IMR-90 (cell line): Measurements from ENCODE around the gene LUZP1. TPM values are rescaled to one million over a fixed set of nuclear protein-coding genes. Genes with fewer than 3 reads are reported as not detected.

Source experiments
- ATAC-seq: fragments of 200-7000 bp; cut with Tn5 transposase; 2 replicates; pipeline ENCODE4 v1.9.1; 2020; ENCODE audit warnings: low read depth, mild to moderate bottlenecking, moderate library complexity
- BruUV-seq: library from RNA; stranded (reverse); fragments of 400-500 nt; replicated peaks from 2 replicates; lab custom pipeline; 2021; lab: Mats Ljungman, UMichigan
- CTCF ChIA-PET: fragments of 300-600 bp; formaldehyde crosslinking; extraction: SDS; loops from one replicate; lab custom pipeline; 2021; ENCODE audit warnings: antibody characterized with exemption; lab: Yijun Ruan, JAX
- POLR2A ChIA-PET: fragments of 300-600 bp; sonication (Branson Sonifier 250); formaldehyde crosslinking; loops from one replicate; lab custom pipeline; 2022; ENCODE audit warnings: antibody characterized with exemption; ENCODE audit not compliant: unreplicated experiment; lab: Charles Lee
- DNase-seq: peaks from one replicate; pipeline ENCODE4 v3.0.0; 2013
- H2AFZ ChIP-seq: replicated peaks from 2 replicates; pipeline ENCODE3; 2013; ENCODE audit warnings: low read length, mild to moderate bottlenecking; ENCODE audit not compliant: poor library complexity
- H2AK5ac ChIP-seq: 2 replicates; pipeline ENCODE4 v1.6.1; 2013; ENCODE audit warnings: low read depth, low read length, inconsistent platforms
- H2AK9ac ChIP-seq: replicated peaks from 2 replicates; pipeline ENCODE3; 2013; ENCODE audit warnings: mild to moderate bottlenecking, low read depth, low read length, moderate library complexity; ENCODE audit not compliant: poor library complexity
- H2BK120ac ChIP-seq: 2 replicates; pipeline ENCODE4 v1.6.1; 2013; ENCODE audit warnings: low read depth, low read length, inconsistent platforms
- H2BK15ac ChIP-seq: 3 replicates; pipeline ENCODE4 v1.6.1; 2013; ENCODE audit warnings: low read depth, low read length, inconsistent platforms
- H2BK20ac ChIP-seq: 2 replicates; pipeline ENCODE4 v1.6.1; 2013; ENCODE audit warnings: low read depth, mild to moderate bottlenecking, inconsistent platforms, low read length, moderate library complexity
- H2BK5ac ChIP-seq: 2 replicates; pipeline ENCODE4 v1.6.1; 2013; ENCODE audit warnings: mild to moderate bottlenecking, low read depth, low read length, inconsistent platforms; ENCODE audit not compliant: poor library complexity, severe bottlenecking
- H3K14ac ChIP-seq: replicated peaks from 2 replicates; pipeline ENCODE4 v1.6.1; 2013; ENCODE audit warnings: low read depth, low read length, inconsistent platforms
- H3K18ac ChIP-seq: 2 replicates; pipeline ENCODE4 v1.6.1; 2013; ENCODE audit warnings: low read depth, low read length, control low read depth
- H3K23ac ChIP-seq: 2 replicates; pipeline ENCODE4 v1.6.1; 2013; ENCODE audit warnings: low read depth, low read length, inconsistent platforms
- H3K27ac ChIP-seq: 2 replicates; pipeline ENCODE4 v1.5.1; 2013; ENCODE audit warnings: mild to moderate bottlenecking, control low read depth, low read length; ENCODE audit not compliant: insufficient read depth
- H3K27me3 ChIP-seq: 2 replicates; pipeline ENCODE4 v1.6.1; 2013; ENCODE audit warnings: low read length; ENCODE audit not compliant: control insufficient read depth, insufficient read depth
- H3K36me3 ChIP-seq: 2 replicates; pipeline ENCODE4 v1.6.1; 2013; ENCODE audit warnings: low read length, mixed read lengths; ENCODE audit not compliant: control insufficient read depth, insufficient read depth
- H3K4ac ChIP-seq: 2 replicates; pipeline ENCODE4 v1.6.1; 2013; ENCODE audit warnings: low read depth, low read length, inconsistent platforms
- H3K4me1 ChIP-seq: 2 replicates; pipeline ENCODE4 v1.6.1; 2013; ENCODE audit warnings: low read length, mixed read lengths; ENCODE audit not compliant: control insufficient read depth, insufficient read depth
- H3K4me2 ChIP-seq: 2 replicates; pipeline ENCODE4 v1.6.1; 2013; ENCODE audit warnings: low read depth, mild to moderate bottlenecking, control low read depth, low read length, moderate library complexity
- H3K4me3 ChIP-seq: 2 replicates; pipeline ENCODE4 v1.5.1; 2013; ENCODE audit warnings: low read depth, mild to moderate bottlenecking, control low read depth, low read length, moderate library complexity; ENCODE audit not compliant: insufficient read depth
- H3K56ac ChIP-seq: 2 replicates; pipeline ENCODE4 v1.6.1; 2013; ENCODE audit warnings: low read length, inconsistent platforms; ENCODE audit not compliant: insufficient read depth; ENCODE audit errors: extremely low read depth
- H3K79me1 ChIP-seq, 2 experiments: 2 replicates each; pipeline ENCODE4 v1.6.1; 2013; ENCODE audit warnings: low read length in 2 of 2, inconsistent platforms in 1 of 2, low read depth in 1 of 2
- H3K9ac ChIP-seq: 2 replicates; pipeline ENCODE4 v1.6.1; 2013; ENCODE audit warnings: low read depth, low read length, control low read depth
- H3K9me1 ChIP-seq: 2 replicates; pipeline ENCODE4 v1.6.1; 2013; ENCODE audit warnings: low read length, inconsistent platforms; ENCODE audit not compliant: insufficient read depth
- H3K9me3 ChIP-seq: 2 replicates; pipeline ENCODE4 v1.6.1; 2013; ENCODE audit warnings: low read length; ENCODE audit not compliant: control insufficient read depth, insufficient read depth
- H4K20me1 ChIP-seq: 2 replicates; pipeline ENCODE4 v1.6.1; 2013; ENCODE audit warnings: low read length, inconsistent platforms; ENCODE audit not compliant: insufficient read depth
- H4K5ac ChIP-seq: 2 replicates; pipeline ENCODE4 v1.6.1; 2013; ENCODE audit warnings: mild to moderate bottlenecking, low read depth, low read length, control low read depth
- H4K8ac ChIP-seq, 2 experiments: 2 replicates each; pipeline ENCODE4 v1.6.1; 2013; ENCODE audit warnings: low read depth in 2 of 2, low read length in 2 of 2, control low read depth in 1 of 2, inconsistent platforms in 1 of 2
- H4K91ac ChIP-seq: 2 replicates; pipeline ENCODE4 v1.6.1; 2013; ENCODE audit warnings: low read depth, low read length, inconsistent platforms; ENCODE audit not compliant: insufficient read depth
- BHLHE40 ChIP-seq: fragments of 150-350 bp; IDR thresholded peaks from 2 replicates; pipeline ENCODE4 v1.6.1; 2016; ENCODE audit warnings: mild to moderate bottlenecking, low read depth, low read length
- CEBPB ChIP-seq: IDR thresholded peaks from 2 replicates; pipeline ENCODE4 v1.6.1; 2012; ENCODE audit warnings: low read depth, low read length, improper control_type of control experiment
- CHD1 ChIP-seq: IDR thresholded peaks from 2 replicates; pipeline ENCODE4 v1.6.1; 2012; ENCODE audit warnings: low read depth, low read length, improper control_type of control experiment
- FOS ChIP-seq: fragments of 150-350 bp; IDR thresholded peaks from 2 replicates; pipeline ENCODE4 v1.6.1; 2016; ENCODE audit warnings: low read depth, low read length
- MAFK ChIP-seq: IDR thresholded peaks from 2 replicates; pipeline ENCODE4 v1.6.1; 2012; ENCODE audit warnings: low read depth, low read length, improper control_type of control experiment
- MAZ ChIP-seq: IDR thresholded peaks from 2 replicates; pipeline ENCODE4 v1.6.1; 2012; ENCODE audit warnings: low read depth, mild to moderate bottlenecking, low read length, improper control_type of control experiment, moderate library complexity, borderline replicate concordance
- MXI1 ChIP-seq: IDR thresholded peaks from 2 replicates; pipeline ENCODE4 v1.6.1; 2012; ENCODE audit warnings: low read depth, mild to moderate bottlenecking, low read length, moderate library complexity, borderline replicate concordance
- NFE2L2 ChIP-seq: fragments of 150-350 bp; IDR thresholded peaks from 2 replicates; pipeline ENCODE4 v1.6.1; 2016; ENCODE audit warnings: low read depth, mild to moderate bottlenecking, low read length
- POLR2A ChIP-seq: IDR thresholded peaks from 2 replicates; pipeline ENCODE4 v1.6.1; 2012; ENCODE audit warnings: mild to moderate bottlenecking, low read depth, low read length
- RAD21 ChIP-seq: IDR thresholded peaks from 2 replicates; pipeline ENCODE4 v1.6.1; 2012; ENCODE audit warnings: low read length, improper control_type of control experiment
- RCOR1 ChIP-seq: IDR thresholded peaks from 2 replicates; pipeline ENCODE4 v1.6.1; 2012; ENCODE audit warnings: mild to moderate bottlenecking, low read length, improper control_type of control experiment; ENCODE audit not compliant: insufficient replicate concordance
- RFX5 ChIP-seq: IDR thresholded peaks from 2 replicates; pipeline ENCODE4 v1.8.0; 2012; ENCODE audit warnings: low read depth, mild to moderate bottlenecking, low read length, moderate library complexity
- SMC3 ChIP-seq: fragments of 150-350 bp; IDR thresholded peaks from 2 replicates; pipeline ENCODE4 v1.6.1; 2016; ENCODE audit warnings: low read depth, mild to moderate bottlenecking, antibody characterized with exemption, low read length, moderate library complexity
- USF2 ChIP-seq: fragments of 150-350 bp; IDR thresholded peaks from 2 replicates; pipeline ENCODE4 v1.6.1; 2017; ENCODE audit warnings: mild to moderate bottlenecking, antibody characterized with exemption, low read length, low read depth
- WGBS, 2 experiments: methylation state at CpG; one replicate each; pipeline versions ENCODE4 v1.1.5 to v1.1.7; 2013; ENCODE audit warnings: missing lambda C conversion rate in 2 of 2; ENCODE audit not compliant: insufficient read length in 1 of 2; ENCODE audit errors: extremely low coverage in 2 of 2; 5-methylcytosine and 5-hydroxymethylcytosine counted together
- dilution Hi-C: fragments of 300-500 bp; cut with HindIII; formaldehyde crosslinking; loops from one replicate; pipeline ENCODE4 v1.14.3; 2018; ENCODE audit warnings: low sequenced_read_pairs; ENCODE audit not compliant: unreplicated experiment
- in situ Hi-C: fragments of 300-500 bp; cut with MboI; formaldehyde crosslinking; loops from 3 replicates; pipeline ENCODE4 v1.14.3; 2019; ENCODE audit warnings: low sequenced_read_pairs, inconsistent platforms, mixed read lengths
- intact Hi-C: fragments of 100-400 bp; cut with micrococcal nuclease; formaldehyde crosslinking; loops from 2 replicates; pipeline ENCODE4 v1.10.0; 2022
- polyA plus RNA-seq, 3 experiments: library from polyadenylated mRNA; depleted of rRNA; stranded (reverse); fragments of >200 nt; gene quantifications; 2 replicates each; pipeline ENCODE4 v1.2.3, GENCODE V29; 2012; ENCODE audit warnings: low replicate concordance in 1 of 3
- total RNA-seq: library from RNA; depleted of rRNA; stranded (reverse); fragments of >200 nt; gene quantifications from 2 replicates; pipeline ENCODE4 v1.2.3, GENCODE V29; 2012
- TF ChIP-seq, protein P1 (sequence below): fragments of 150-350 bp; IDR thresholded peaks from 2 replicates; pipeline ENCODE4 v1.6.1; 2016; ENCODE audit warnings: low read depth, mild to moderate bottlenecking, low read length, moderate library complexity, borderline replicate concordance
- TF ChIP-seq, protein P2 (sequence below): conservative IDR thresholded peaks from 2 replicates; pipeline ENCODE4 v1.5.1; 2012; ENCODE audit warnings: mild to moderate bottlenecking, low read depth, low read length, improper control_type of control experiment

Gene LUZP1
- total and polyA plus RNA-seq, 2 of the 4 experiments (the other 2 are of a cell fraction): 13.1 to 31.7 TPM

GRCh38 chr1:23110391-23110790 is 58.3 kb downstream of the LUZP1 start:
- ChIA-PET CTCF (no interaction called here), POLR2A (no interaction called here)
- H3K9ac ChIP-seq: no peak overlapping the region
- TF ChIP-seq, protein P1, sequence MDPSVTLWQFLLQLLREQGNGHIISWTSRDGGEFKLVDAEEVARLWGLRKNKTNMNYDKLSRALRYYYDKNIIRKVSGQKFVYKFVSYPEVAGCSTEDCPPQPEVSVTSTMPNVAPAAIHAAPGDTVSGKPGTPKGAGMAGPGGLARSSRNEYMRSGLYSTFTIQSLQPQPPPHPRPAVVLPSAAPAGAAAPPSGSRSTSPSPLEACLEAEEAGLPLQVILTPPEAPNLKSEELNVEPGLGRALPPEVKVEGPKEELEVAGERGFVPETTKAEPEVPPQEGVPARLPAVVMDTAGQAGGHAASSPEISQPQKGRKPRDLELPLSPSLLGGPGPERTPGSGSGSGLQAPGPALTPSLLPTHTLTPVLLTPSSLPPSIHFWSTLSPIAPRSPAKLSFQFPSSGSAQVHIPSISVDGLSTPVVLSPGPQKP: no peak
- TF ChIP-seq, protein P2, sequence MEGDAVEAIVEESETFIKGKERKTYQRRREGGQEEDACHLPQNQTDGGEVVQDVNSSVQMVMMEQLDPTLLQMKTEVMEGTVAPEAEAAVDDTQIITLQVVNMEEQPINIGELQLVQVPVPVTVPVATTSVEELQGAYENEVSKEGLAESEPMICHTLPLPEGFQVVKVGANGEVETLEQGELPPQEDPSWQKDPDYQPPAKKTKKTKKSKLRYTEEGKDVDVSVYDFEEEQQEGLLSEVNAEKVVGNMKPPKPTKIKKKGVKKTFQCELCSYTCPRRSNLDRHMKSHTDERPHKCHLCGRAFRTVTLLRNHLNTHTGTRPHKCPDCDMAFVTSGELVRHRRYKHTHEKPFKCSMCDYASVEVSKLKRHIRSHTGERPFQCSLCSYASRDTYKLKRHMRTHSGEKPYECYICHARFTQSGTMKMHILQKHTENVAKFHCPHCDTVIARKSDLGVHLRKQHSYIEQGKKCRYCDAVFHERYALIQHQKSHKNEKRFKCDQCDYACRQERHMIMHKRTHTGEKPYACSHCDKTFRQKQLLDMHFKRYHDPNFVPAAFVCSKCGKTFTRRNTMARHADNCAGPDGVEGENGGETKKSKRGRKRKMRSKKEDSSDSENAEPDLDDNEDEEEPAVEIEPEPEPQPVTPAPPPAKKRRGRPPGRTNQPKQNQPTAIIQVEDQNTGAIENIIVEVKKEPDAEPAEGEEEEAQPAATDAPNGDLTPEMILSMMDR: no peak
- TF ChIP-seq USF2 (no peak), BHLHE40 (no peak), FOS (no peak), RAD21 (no peak), MAFK (no peak), MAZ (no peak), POLR2A (no peak), CEBPB (no peak), SMC3 (no peak), NFE2L2 (no peak), CHD1 (no peak), MXI1 (no peak), RFX5 (no peak), RCOR1 (no peak)
- H3K79me1 ChIP-seq: peaks cover 26 to 76% of the 10 kb centered on the region in 2 experiments
- H2BK15ac ChIP-seq: no peak overlapping the region
- dilution Hi-C loops (no loop called here), in situ Hi-C loops (no loop called here), intact Hi-C loops (no loop called here)
- peaks cover 10% of the 10 kb centered on the region for H3K4me1 ChIP-seq
- H3K4me2 ChIP-seq: no peak overlapping the region
- no peak overlapping the region for H2BK120ac ChIP-seq
- H4K8ac ChIP-seq: no peak overlapping the region
- H3K18ac ChIP-seq: no peak overlapping the region
- peaks cover 14% of the 10 kb centered on the region for H3K36me3 ChIP-seq
- WGBS, 2 experiments: no CpG with 5 or more reads among the region's 5 CpGs
- peaks cover 64% of the 10 kb centered on the region for H4K20me1 ChIP-seq
- peak overlapping the region; percentile 44 for H2AK9ac ChIP-seq
- H2AK5ac ChIP-seq: peak overlapping the region; percentile 27; the same call in 1 of the 2 replicates
- H3K14ac ChIP-seq: no peak overlapping the region; the same call in 1 of the 2 replicates
- H3K56ac ChIP-seq: no peak overlapping the region
- H4K5ac ChIP-seq: peak overlapping the region; percentile 6; the same call in 1 of the 2 replicates
- H3K4ac ChIP-seq: no peak overlapping the region
- DNase-seq (no peak), ATAC-seq (no peak)
- no TSS peak for BruUV-seq
- peaks cover 26% of the 10 kb centered on the region for H3K9me1 ChIP-seq
- no peak overlapping the region for H2AFZ ChIP-seq
- H3K27me3 ChIP-seq: no peaks in the 10 kb centered on the region
- H3K4me3 ChIP-seq: no peak overlapping the region
- no peak overlapping the region for H2BK5ac ChIP-seq
- no peak overlapping the region for H2BK20ac ChIP-seq
- no peak overlapping the region for H3K27ac ChIP-seq
- H4K91ac ChIP-seq: no peak overlapping the region
- no peaks in the 10 kb centered on the region for H3K9me3 ChIP-seq
- peak overlapping the region; percentile 65 for H3K23ac ChIP-seq
